ENCODE data around the gene SMARCA1.
"Not testable (repeated sequence)": the region's sequence is repeated elsewhere in the genome, so short reads cannot be mapped to it uniquely, and the experiment has no call there.

Gene SMARCA1

GRCh38 chrX:129556806-129557315 is 33.6 kb upstream of the SMARCA1 start:
- 100% methylated on average over 1 of the region's 5 CpGs; no CpG with 5 or more reads in 1 of the 2 experiments for WGBS, 2 experiments (ENCODE audit: insufficient coverage in 2 of 2)
- Histone ChIP-seq H3K27ac (ENCODE audit: low read depth, low read length, severe bottlenecking) (no peak overlapping the region), H3K36me3 (ENCODE audit: control insufficient read depth, insufficient read depth, low read length) (peaks cover 38% of the 10 kb centered on the region), H3K9me3 (ENCODE audit: control insufficient read depth, low read length) (no peaks in the 10 kb centered on the region), H3K4me3 (ENCODE audit: extremely low read depth, insufficient read depth, low read length, poor library complexity, severe bottlenecking) (no peak overlapping the region), H3K4me1 (ENCODE audit: control insufficient read depth, insufficient read depth, low read length, poor library complexity, severe bottlenecking) (no peaks in the 10 kb centered on the region)

GRCh38 chrX:129554816-129555215 is 31.5 kb upstream of the SMARCA1 start:
- H3K4me3 ChIP-seq (ENCODE audit: extremely low read depth, insufficient read depth, low read length, poor library complexity, severe bottlenecking); H3K9me3 ChIP-seq (ENCODE audit: control insufficient read depth, low read length); H3K27ac ChIP-seq (ENCODE audit: low read depth, low read length, severe bottlenecking); H3K4me1 ChIP-seq (ENCODE audit: control insufficient read depth, insufficient read depth, low read length, poor library complexity, severe bottlenecking): not testable (repeated sequence)
- peaks cover 31% of the 10 kb centered on the region for H3K36me3 ChIP-seq (ENCODE audit: control insufficient read depth, insufficient read depth, low read length)
- WGBS, 2 experiments (ENCODE audit: insufficient coverage in 2 of 2): 80 to 87% methylated on average over 2 to 3 of the region's 8 CpGs

DNA sequence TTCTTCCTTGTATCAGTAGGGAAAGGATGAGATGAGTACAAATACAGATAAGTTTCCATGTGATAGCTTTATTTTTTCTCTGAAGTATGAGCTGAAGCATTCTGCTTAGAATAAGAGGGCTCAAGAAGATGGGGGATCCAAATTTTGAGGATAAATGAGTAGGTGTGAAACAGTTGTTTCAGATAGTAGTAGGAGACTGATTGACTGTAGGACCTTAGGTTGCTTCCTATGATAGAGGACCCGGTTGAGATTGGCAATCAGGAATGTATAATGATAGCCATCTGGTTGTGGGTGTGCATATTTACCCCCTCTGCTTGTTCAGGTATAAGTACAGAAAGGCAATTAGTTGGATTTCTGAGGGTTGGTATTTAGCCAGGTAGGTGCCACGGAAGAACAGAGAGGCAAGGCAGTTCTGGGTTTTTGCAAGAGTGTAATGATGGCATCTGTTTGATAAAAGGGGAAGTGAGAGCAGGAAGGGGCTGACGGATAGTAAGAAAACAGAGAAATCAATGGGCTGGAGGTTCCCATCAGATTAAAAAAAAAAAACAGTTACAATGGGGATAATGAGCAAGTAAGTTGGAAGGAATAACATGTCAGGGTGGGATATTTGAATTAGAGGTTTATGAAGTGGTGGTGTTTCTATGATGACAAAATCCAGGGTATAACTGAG is 30.5 kb upstream of the SMARCA1 start:
- Histone ChIP-seq H3K27ac (ENCODE audit: low read depth, low read length, severe bottlenecking) (no peak overlapping the region), H3K4me1 (ENCODE audit: control insufficient read depth, insufficient read depth, low read length, poor library complexity, severe bottlenecking) (no peaks in the 10 kb centered on the region), H3K4me3 (ENCODE audit: extremely low read depth, insufficient read depth, low read length, poor library complexity, severe bottlenecking) (no peak overlapping the region), H3K9me3 (ENCODE audit: control insufficient read depth, low read length) (no peaks in the 10 kb centered on the region), H3K36me3 (ENCODE audit: control insufficient read depth, insufficient read depth, low read length) (peaks cover 26% of the 10 kb centered on the region)
- 97 to 100% methylated on average over 2 to 3 of the region's 3 CpGs for WGBS, 2 experiments (ENCODE audit: insufficient coverage in 2 of 2)

GRCh38 chrX:129549124-129549523 is 25.8 kb upstream of the SMARCA1 start:
- Histone ChIP-seq H3K36me3 (ENCODE audit: control insufficient read depth, insufficient read depth, low read length) (peaks cover 28% of the 10 kb centered on the region), H3K27ac (ENCODE audit: low read depth, low read length, severe bottlenecking) (no peak overlapping the region), H3K9me3 (ENCODE audit: control insufficient read depth, low read length) (no peaks in the 10 kb centered on the region), H3K4me3 (ENCODE audit: extremely low read depth, insufficient read depth, low read length, poor library complexity, severe bottlenecking) (no peak overlapping the region), H3K4me1 (ENCODE audit: control insufficient read depth, insufficient read depth, low read length, poor library complexity, severe bottlenecking) (no peaks in the 10 kb centered on the region)
- WGBS, 2 experiments (ENCODE audit: insufficient coverage in 2 of 2): no CpG with 5 or more reads among the region's 1 CpG

- Histone ChIP-seq H3K27ac (ENCODE audit: low read depth, low read length, severe bottlenecking) (no peak overlapping the region), H3K9me3 (ENCODE audit: control insufficient read depth, low read length) (no peaks in the 10 kb centered on the region), H3K4me3 (ENCODE audit: extremely low read depth, insufficient read depth, low read length, poor library complexity, severe bottlenecking) (no peak overlapping the region), H3K36me3 (ENCODE audit: control insufficient read depth, insufficient read depth, low read length) (peaks cover 22% of the 10 kb centered on the region), H3K4me1 (ENCODE audit: control insufficient read depth, insufficient read depth, low read length, poor library complexity, severe bottlenecking) (no peaks in the 10 kb centered on the region)
- WGBS, 2 experiments (ENCODE audit: insufficient coverage in 2 of 2): 100% methylated on average over 1 of the region's 1 CpG; no CpG with 5 or more reads in 1 of the 2 experiments
Measured at GRCh38 chrX:129545408-129545807, 22.1 kb upstream of the SMARCA1 start.

DNA sequence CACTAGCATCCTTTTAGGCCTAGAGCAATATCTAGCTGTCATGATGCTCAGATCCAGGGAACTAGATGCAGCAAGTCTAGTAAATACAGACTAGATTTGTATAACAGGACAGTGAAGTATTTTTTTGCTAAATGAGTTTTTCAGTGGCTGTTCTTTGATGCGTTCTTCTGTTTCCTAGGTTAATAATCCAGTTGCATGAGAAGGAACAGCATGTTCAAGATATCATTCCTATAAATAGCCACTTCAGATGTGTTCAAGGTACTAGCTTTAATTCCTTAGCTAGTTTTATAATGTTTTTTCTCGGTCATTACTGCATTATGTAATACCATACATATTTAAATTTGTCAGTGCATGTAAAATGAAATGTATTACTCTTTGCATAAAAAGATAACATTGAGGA is 21.5 kb upstream of the SMARCA1 start:
- no CpG with 5 or more reads among the region's 2 CpGs for WGBS, 2 experiments (ENCODE audit: insufficient coverage in 2 of 2)
- no peaks in the 10 kb centered on the region for H3K4me1 ChIP-seq (ENCODE audit: control insufficient read depth, insufficient read depth, low read length, poor library complexity, severe bottlenecking)
- H3K36me3 ChIP-seq (ENCODE audit: control insufficient read depth, insufficient read depth, low read length): peaks cover 20% of the 10 kb centered on the region
- H3K27ac ChIP-seq (ENCODE audit: low read depth, low read length, severe bottlenecking): no peak overlapping the region
- H3K4me3 ChIP-seq (ENCODE audit: extremely low read depth, insufficient read depth, low read length, poor library complexity, severe bottlenecking): no peak overlapping the region
- no peaks in the 10 kb centered on the region for H3K9me3 ChIP-seq (ENCODE audit: control insufficient read depth, low read length)

DNA sequence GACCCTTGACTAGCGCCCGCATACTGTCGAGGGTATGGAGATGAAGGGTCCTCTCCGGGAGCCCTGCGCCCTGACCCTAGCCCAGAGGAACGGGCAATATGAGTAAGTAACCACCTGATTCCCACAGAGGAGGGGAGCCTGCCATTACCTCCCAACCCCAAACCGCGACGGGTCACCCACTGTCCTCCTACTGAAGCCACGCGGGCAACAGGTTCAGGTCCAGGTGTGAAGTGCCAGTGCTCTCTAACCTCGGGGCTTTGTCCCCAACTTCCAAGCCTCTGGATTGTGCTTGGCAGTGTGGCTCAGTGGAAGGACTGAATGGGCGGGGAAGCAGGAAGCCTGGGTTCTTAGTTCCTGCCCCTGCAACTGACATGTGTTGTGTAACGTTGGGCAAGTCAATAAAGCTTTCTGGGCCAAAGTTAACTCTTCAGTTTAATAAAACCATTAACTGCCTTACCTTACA is 17.5 kb upstream of the SMARCA1 start:
- Histone ChIP-seq H3K36me3 (ENCODE audit: control insufficient read depth, insufficient read depth, low read length) (peaks cover 5% of the 10 kb centered on the region), H3K9me3 (ENCODE audit: control insufficient read depth, low read length) (no peaks in the 10 kb centered on the region), H3K27ac (ENCODE audit: low read depth, low read length, severe bottlenecking) (no peak overlapping the region), H3K4me1 (ENCODE audit: control insufficient read depth, insufficient read depth, low read length, poor library complexity, severe bottlenecking) (no peaks in the 10 kb centered on the region), H3K4me3 (ENCODE audit: extremely low read depth, insufficient read depth, low read length, poor library complexity, severe bottlenecking) (peak overlapping the region; percentile 53)
- WGBS, 2 experiments (ENCODE audit: insufficient coverage in 2 of 2): 0% methylated on average over 3 of the region's 14 CpGs; no CpG with 5 or more reads in 1 of the 2 experiments

DNA sequence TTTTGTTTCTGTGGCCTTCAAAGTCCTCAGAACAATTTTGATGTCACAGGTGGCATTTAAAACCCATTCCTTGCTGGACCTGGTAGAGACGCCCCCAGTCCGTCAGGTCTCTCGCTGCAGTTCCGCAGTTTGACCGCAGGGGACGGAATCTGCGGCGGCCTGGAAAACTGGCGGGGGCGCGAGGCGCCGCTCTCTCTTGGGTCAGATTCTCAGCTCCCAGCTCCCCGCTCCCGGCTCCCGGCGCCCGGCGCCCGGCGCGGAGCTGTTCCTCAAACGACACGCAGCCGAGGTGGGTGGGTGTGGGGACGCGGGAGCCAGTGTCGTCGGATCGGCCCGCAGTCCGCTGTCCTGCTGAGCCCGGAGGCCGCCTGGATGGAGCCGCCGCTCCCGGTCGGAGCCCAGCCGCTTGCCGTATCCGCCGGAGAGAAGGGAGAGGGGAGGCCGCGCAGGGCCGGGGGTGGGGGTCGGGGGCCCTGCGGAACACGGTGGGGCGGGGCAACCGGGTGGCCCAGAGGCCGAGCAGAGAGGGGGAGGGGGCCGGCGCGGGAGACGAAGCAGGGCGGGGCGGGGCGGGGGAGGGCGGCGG is 16.9 kb upstream of the SMARCA1 start, which contains the start of gene OCRL:
Gene OCRL (plus strand): TSS at position 192 of the 586 bp plus-strand sequence. CDS start 181 bp downstream, at position 373.
- Histone ChIP-seq H3K4me3 (ENCODE audit: extremely low read depth, insufficient read depth, low read length, poor library complexity, severe bottlenecking) (peak within 1 kb of the TSS; percentile 53), H3K36me3 (ENCODE audit: control insufficient read depth, insufficient read depth, low read length) (no peaks in the 10 kb centered on the region), H3K4me1 (ENCODE audit: control insufficient read depth, insufficient read depth, low read length, poor library complexity, severe bottlenecking) (no peaks in the 10 kb centered on the region), H3K27ac (ENCODE audit: low read depth, low read length, severe bottlenecking) (peak within 1 kb of the TSS; percentile 57), H3K9me3 (ENCODE audit: control insufficient read depth, low read length) (no peaks in the 10 kb centered on the region)
- 0% methylated on average over 14 of the region's 60 CpGs; no CpG with 5 or more reads in 1 of the 2 experiments for WGBS, 2 experiments (ENCODE audit: insufficient coverage in 2 of 2)

DNA sequence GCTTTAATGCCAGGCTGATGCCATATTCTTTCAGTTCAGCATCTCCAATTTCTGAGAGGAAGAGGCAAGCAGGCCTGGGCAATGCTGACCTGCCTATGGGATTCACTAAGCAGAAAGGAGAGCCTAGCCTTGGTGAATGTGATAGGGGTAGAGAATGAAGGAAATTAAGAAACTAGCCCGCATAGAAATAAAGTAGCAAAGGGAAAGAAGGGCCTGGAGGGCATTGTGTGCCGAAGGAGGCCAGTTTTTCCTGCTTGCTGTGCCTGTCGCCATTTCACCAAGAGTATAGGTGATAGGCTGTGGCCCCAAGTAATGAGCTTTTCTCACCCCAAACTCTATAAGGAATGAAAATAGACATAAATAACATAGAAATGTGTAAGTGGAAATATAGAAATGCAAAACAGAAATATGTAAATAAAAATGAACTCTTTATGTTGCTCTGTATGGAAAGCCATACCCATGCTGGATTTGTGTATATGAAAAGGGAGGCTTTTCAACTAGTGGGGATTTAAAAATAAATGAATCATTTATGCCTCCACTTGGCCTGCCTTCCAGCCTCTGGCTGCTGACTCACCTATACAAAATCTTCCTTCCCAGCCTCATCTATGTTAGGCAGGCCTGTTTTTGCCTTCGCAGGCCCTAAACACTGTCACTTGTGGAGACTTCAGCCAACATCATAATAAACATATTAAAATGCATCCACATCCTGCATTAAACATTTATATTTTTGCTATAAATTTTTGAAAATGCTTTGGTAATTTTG is 11.7 kb upstream of the SMARCA1 start:
- Histone ChIP-seq H3K4me3 (ENCODE audit: extremely low read depth, insufficient read depth, low read length, poor library complexity, severe bottlenecking) (no peak overlapping the region), H3K36me3 (ENCODE audit: control insufficient read depth, insufficient read depth, low read length) (no peaks in the 10 kb centered on the region), H3K4me1 (ENCODE audit: control insufficient read depth, insufficient read depth, low read length, poor library complexity, severe bottlenecking) (no peaks in the 10 kb centered on the region), H3K9me3 (ENCODE audit: control insufficient read depth, low read length) (no peaks in the 10 kb centered on the region), H3K27ac (ENCODE audit: low read depth, low read length, severe bottlenecking) (no peak overlapping the region)
- WGBS, 2 experiments (ENCODE audit: insufficient coverage in 2 of 2): no CpG with 5 or more reads among the region's 4 CpGs

DNA sequence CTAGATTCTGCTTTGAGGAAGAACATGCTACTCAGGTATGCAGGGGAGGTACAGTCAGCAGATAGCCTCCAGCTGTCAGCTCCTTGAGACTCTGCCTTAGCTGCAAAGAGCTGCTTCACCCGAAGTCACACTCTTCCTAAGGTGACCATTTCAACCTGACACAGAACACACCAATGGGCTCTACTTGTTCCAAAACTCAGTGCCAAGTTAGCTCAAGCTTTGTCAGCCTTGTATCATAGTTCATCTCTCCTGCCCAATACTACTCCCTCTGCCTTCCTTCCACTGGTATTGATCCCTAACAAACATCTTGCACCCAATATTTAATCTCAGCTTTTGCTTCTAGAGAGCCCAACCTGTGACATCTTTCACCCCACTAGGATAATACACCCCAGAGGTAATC is 7.8 kb upstream of the SMARCA1 start:
- Histone ChIP-seq H3K27ac (ENCODE audit: low read depth, low read length, severe bottlenecking) (no peak overlapping the region), H3K36me3 (ENCODE audit: control insufficient read depth, insufficient read depth, low read length) (no peaks in the 10 kb centered on the region)
- WGBS, 2 experiments (ENCODE audit: insufficient coverage in 2 of 2): no CpG with 5 or more reads among the region's 1 CpG

More for the DNA sequence above, 7.8 kb upstream of the SMARCA1 start:
- Histone ChIP-seq H3K4me1 (ENCODE audit: control insufficient read depth, insufficient read depth, low read length, poor library complexity, severe bottlenecking) (no peaks in the 10 kb centered on the region), H3K4me3 (ENCODE audit: extremely low read depth, insufficient read depth, low read length, poor library complexity, severe bottlenecking) (no peak overlapping the region), H3K9me3 (ENCODE audit: control insufficient read depth, low read length) (no peaks in the 10 kb centered on the region)

All from mesodermal cell (in vitro differentiated cells).